HepG2 (cell line): ENCODE measurements around the gene PSMB8. TPM values are rescaled to one million over a fixed set of nuclear protein-coding genes. Genes with fewer than 3 reads are reported as not detected.

Source experiments
- BCL3 ChIP-seq: sonication (generic); formaldehyde crosslinking; IDR thresholded peaks from 2 replicates; pipeline ENCODE4 v1.5.1; 2020; ENCODE audit warnings: mild to moderate bottlenecking, missing genetic modification reagents, moderate library complexity
- HIVEP1 ChIP-seq: sonication (generic); formaldehyde crosslinking; IDR thresholded peaks from 2 replicates; pipeline ENCODE4 v1.4.0; 2020; ENCODE audit warnings: mild to moderate bottlenecking, missing genetic modification reagents
- HNRNPH1 ChIP-seq: fragments of 200-400 bp; formaldehyde crosslinking; optimal IDR thresholded peaks from 2 replicates; pipeline ENCODE3; 2017; ENCODE audit warnings: mild to moderate bottlenecking, low read depth, low read length
- IKZF4 ChIP-seq: sonication (generic); formaldehyde crosslinking; IDR thresholded peaks from 2 replicates; pipeline ENCODE4 v1.5.1; 2020; ENCODE audit warnings: borderline replicate concordance, mild to moderate bottlenecking, low read depth, missing genetic modification reagents; ENCODE audit errors: not compliant biosample characterization
- NKX3-1 ChIP-seq: sonication (generic); formaldehyde crosslinking; IDR thresholded peaks from 2 replicates; pipeline ENCODE4 v1.5.0; 2020; ENCODE audit warnings: missing genetic modification reagents
- REPIN1 ChIP-seq: sonication (generic); formaldehyde crosslinking; IDR thresholded peaks from 2 replicates; pipeline ENCODE4 v1.8.0; 2022; ENCODE audit warnings: missing genetic modification reagents, low read depth, mild to moderate bottlenecking, borderline replicate concordance
- SP5 ChIP-seq: IDR thresholded peaks from 2 replicates; pipeline ENCODE4 v1.6.1; 2016; ENCODE audit warnings: low read depth, borderline replicate concordance
- TBX3 ChIP-seq: fragments of 450-650 bp; IDR thresholded peaks from 2 replicates; pipeline ENCODE4 v1.6.1; 2017; ENCODE audit warnings: antibody characterized with exemption, mild to moderate bottlenecking, inconsistent platforms, borderline replicate concordance
- TIGD3 ChIP-seq: sonication (generic); formaldehyde crosslinking; IDR thresholded peaks from 2 replicates; pipeline ENCODE4 v1.5.1; 2020; ENCODE audit warnings: mild to moderate bottlenecking, missing genetic modification reagents, borderline replicate concordance
- ZFP1 ChIP-seq: IDR thresholded peaks from 2 replicates; pipeline ENCODE4 v1.6.1; 2016
- ZFP36 ChIP-seq: fragments of 150-350 bp; IDR thresholded peaks from 2 replicates; pipeline ENCODE4 v1.6.1; 2018; ENCODE audit warnings: borderline replicate concordance, low read length, low read depth; ENCODE audit not compliant: partially characterized antibody
- ZFP82 ChIP-seq: sonication (generic); formaldehyde crosslinking; IDR thresholded peaks from 2 replicates; pipeline ENCODE4 v1.5.1; 2020; ENCODE audit warnings: mild to moderate bottlenecking, missing genetic modification reagents, borderline replicate concordance
- ZNF205 ChIP-seq: IDR thresholded peaks from 2 replicates; pipeline ENCODE4 v1.6.1; 2018; ENCODE audit warnings: missing biosample characterization, missing genetic modification reagents
- ZNF383 ChIP-seq: sonication (generic); formaldehyde crosslinking; IDR thresholded peaks from 2 replicates; pipeline ENCODE4 v1.4.0; 2020; ENCODE audit warnings: missing genetic modification reagents, mild to moderate bottlenecking, borderline replicate concordance
- ZNF513 ChIP-seq: sonication (generic); formaldehyde crosslinking; conservative IDR thresholded peaks from 2 replicates; pipeline ENCODE4 v1.5.0; 2020; ENCODE audit warnings: missing genetic modification reagents
- ZNF552 ChIP-seq: sonication (generic); formaldehyde crosslinking; IDR thresholded peaks from 2 replicates; pipeline ENCODE4 v1.9.0; 2022; ENCODE audit warnings: missing genetic modification reagents, mild to moderate bottlenecking, borderline replicate concordance
- ZNF597 ChIP-seq: sonication (generic); formaldehyde crosslinking; IDR thresholded peaks from 2 replicates; pipeline ENCODE4 v1.5.0; 2020; ENCODE audit warnings: missing genetic modification reagents
- ZNF770 ChIP-seq: sonication (generic); formaldehyde crosslinking; IDR thresholded peaks from 2 replicates; pipeline ENCODE4 v1.5.0; 2020; ENCODE audit warnings: mild to moderate bottlenecking, missing genetic modification reagents
- ZNF782 ChIP-seq: sonication (generic); formaldehyde crosslinking; IDR thresholded peaks from 2 replicates; pipeline ENCODE4 v1.4.0; 2020; ENCODE audit warnings: missing genetic modification reagents, mild to moderate bottlenecking, borderline replicate concordance
- polyA plus RNA-seq, 8 experiments: library from polyadenylated mRNA; depleted of rRNA in 3 of 8; stranded (reverse) in 7 of 8; unstranded in 1 of 8; fragments of >200 nt; fragmentation: Illumina TruSeq in 4 of 8; extraction: Trizol in 4 of 8; gene quantifications; 2 replicates each; pipeline versions ENCODE4 v1.2.1 to v1.2.3, GENCODE V29; 2011 to 2016; ENCODE audit warnings: low read depth in 4 of 8, missing spikeins in 1 of 8, mixed read lengths in 1 of 8; ENCODE audit not compliant: insufficient read depth in 1 of 8
- total RNA-seq, 5 experiments: library from RNA; depleted of rRNA; stranded (reverse); fragments of >200 nt; fragmentation: Illumina TruSeq; extraction: Trizol; gene quantifications; 2 replicates each; pipeline ENCODE4 v1.2.3, GENCODE V29; 2016; ENCODE audit warnings: low read depth in 1 of 5

PSMB8 gene
- total and polyA plus RNA-seq, 2 of the 13 experiments (the other 11 are each of a cell fraction or from before 2014, with no cell fraction given): 30.7 to 64.7 TPM

- 0 out of 2 replicates have a peak, but pooled peaks have one; percentile 38 for TF ChIP-seq ZNF513 (CRISPR knock-in tag)
- TF ChIP-seq IKZF4 (CRISPR knock-in tag): peak; percentile 27
- peak; percentile 84; the same call in 1 of the 2 replicates for TF ChIP-seq ZNF205 (CRISPR knock-in tag)
- no peak for TF ChIP-seq TIGD3 (CRISPR knock-in tag)
- peak; percentile 91; the same call in 1 of the 2 replicates for TF ChIP-seq REPIN1 (CRISPR knock-in tag)
- TF ChIP-seq ZFP36: peak; percentile 10
- no peak for TF ChIP-seq HNRNPH1
- TF ChIP-seq SP5: no peak
- 0 out of 2 replicates have a peak, but pooled peaks have one; percentile 7 for TF ChIP-seq BCL3
- peak; percentile 47; the same call in 1 of the 2 replicates for TF ChIP-seq ZNF770 (CRISPR knock-in tag)
- TF ChIP-seq NKX3-1 (CRISPR knock-in tag): peak; percentile 66
- TF ChIP-seq ZFP82 (CRISPR knock-in tag): 0 out of 2 replicates have a peak, but pooled peaks have one; percentile 40
- no peak for TF ChIP-seq ZNF383
- TF ChIP-seq ZNF597 (CRISPR knock-in tag): 0 out of 2 replicates have a peak, but pooled peaks have one; percentile 26
- no peak for TF ChIP-seq ZNF552 (CRISPR knock-in tag)
- TF ChIP-seq HIVEP1 (CRISPR knock-in tag): peak; percentile 51
- TF ChIP-seq ZFP1 (CRISPR knock-in tag): peak; percentile 33; the same call in 1 of the 2 replicates
- no peak for TF ChIP-seq TBX3
- TF ChIP-seq ZNF782: no peak; the same call in 1 of the 2 replicates
Measured at GRCh38 chr6:32838114-32838958, 5.5 kb downstream of the PSMB8 start, which contains the start of gene TAP2 (continued).
